ENCODE data around the gene COG5.

DNA sequence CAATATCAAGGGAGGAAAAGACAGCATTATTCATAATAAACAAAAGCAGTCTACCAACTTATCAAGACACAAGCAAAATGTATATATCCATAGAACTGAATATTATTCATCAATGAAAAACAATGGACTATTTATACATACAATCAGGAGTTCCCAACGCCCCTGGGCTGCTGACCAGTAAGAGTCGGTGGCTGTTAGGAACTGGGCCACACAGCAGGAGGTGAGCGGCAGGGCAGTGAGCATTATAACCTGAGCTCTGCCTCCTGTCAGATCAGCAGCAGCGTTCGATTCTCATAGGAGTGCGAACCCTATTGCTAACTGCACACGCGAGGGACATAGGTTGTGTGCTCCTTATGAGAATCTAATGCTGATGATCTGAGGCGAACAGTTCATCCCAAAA lies 165.6 kb downstream of the COG5 start:
- TF ChIP-seq GATA3 (IDR thresholded peaks at IDR 0.05; ENCODE audit: low read depth, low read length) (no peak), GATA2 (IDR thresholded peaks at IDR 0.05; ENCODE audit: low read depth, low read length) (no peak)
